WTC11 (cell line): Measurements from ENCODE around the gene SLC35B4. TPM values are rescaled to one million over a fixed set of nuclear protein-coding genes. Genes with fewer than 3 reads are reported as not detected.

ENCODE experiments used
- ATAC-seq: fragments of 200-7000 bp; cut with Tn5 transposase; 2 replicates; pipeline ENCODE4 v1.10.0; 2021; ENCODE audit warnings: mild to moderate bottlenecking, moderate library complexity
- CTCF ChIA-PET: fragments of 300-600 bp; sonication (Branson Sonifier 250); formaldehyde crosslinking; loops from one replicate; lab custom pipeline; 2021; ENCODE audit warnings: antibody characterized with exemption; lab: Charles Lee
- POLR2A ChIA-PET: fragments of 350-600 bp; sonication (Branson Sonifier 250); formaldehyde crosslinking; loops from one replicate; lab custom pipeline; 2021; ENCODE audit warnings: antibody characterized with exemption; lab: Charles Lee
- DNase-seq: peaks from one replicate; pipeline ENCODE4 v3.0.0; 2021; ENCODE audit warnings: low spot score
- H3K27ac Mint-ChIP-seq: 2 replicates; pipeline ENCODE4 v1.8.0; 2021; ENCODE audit warnings: mixed read lengths
- H3K27me3 Mint-ChIP-seq: 2 replicates; pipeline ENCODE4 v1.8.0; 2021; ENCODE audit warnings: low read depth, mild to moderate bottlenecking, moderate library complexity, mixed read lengths
- H3K36me3 Mint-ChIP-seq: 2 replicates; pipeline ENCODE4 v1.8.0; 2021; ENCODE audit warnings: mixed read lengths
- H3K4me1 Mint-ChIP-seq: 2 replicates; pipeline ENCODE4 v1.8.0; 2022; ENCODE audit warnings: mixed read lengths
- H3K4me3 Mint-ChIP-seq: 2 replicates; pipeline ENCODE4 v1.8.0; 2021; ENCODE audit warnings: mild to moderate bottlenecking, moderate library complexity, mixed read lengths
- H3K9me3 Mint-ChIP-seq: 2 replicates; pipeline ENCODE4 v1.8.0; 2021; ENCODE audit warnings: mixed read lengths
- CREB1 ChIP-seq: sonication (generic); formaldehyde crosslinking; IDR thresholded peaks from 2 replicates; pipeline ENCODE4 v1.8.0; 2023; ENCODE audit warnings: mild to moderate bottlenecking, missing genetic modification reagents
- CTCF ChIP-seq: fragments of 200-600 bp; IDR thresholded peaks from 2 replicates; pipeline ENCODE4 v1.8.0; 2022; ENCODE audit warnings: antibody characterized with exemption
- ESRRA ChIP-seq: sonication (generic); formaldehyde crosslinking; IDR thresholded peaks from 2 replicates; pipeline ENCODE4 v1.8.1; 2022; ENCODE audit warnings: mild to moderate bottlenecking, missing genetic modification reagents, borderline replicate concordance
- ETV6 ChIP-seq: sonication (generic); formaldehyde crosslinking; IDR thresholded peaks from 2 replicates; pipeline ENCODE4 v1.8.1; 2022; ENCODE audit warnings: mild to moderate bottlenecking, missing genetic modification reagents
- IRF1 ChIP-seq: sonication (generic); formaldehyde crosslinking; IDR thresholded peaks from 2 replicates; pipeline ENCODE4 v1.8.0; 2023; ENCODE audit warnings: missing genetic modification reagents
- JUN ChIP-seq: sonication (generic); formaldehyde crosslinking; IDR thresholded peaks from 2 replicates; pipeline ENCODE4 v1.8.0; 2023; ENCODE audit warnings: mild to moderate bottlenecking, missing genetic modification reagents
- NR3C1 ChIP-seq: sonication (generic); formaldehyde crosslinking; conservative IDR thresholded peaks from 2 replicates; pipeline ENCODE4 v1.8.1; 2023; ENCODE audit warnings: low read depth, mild to moderate bottlenecking, missing genetic modification reagents
- PRDM15 ChIP-seq: sonication (generic); formaldehyde crosslinking; IDR thresholded peaks from 2 replicates; pipeline ENCODE4 v1.8.0; 2022; ENCODE audit warnings: missing genetic modification reagents
- SMAD4 ChIP-seq: sonication (generic); formaldehyde crosslinking; IDR thresholded peaks from 2 replicates; pipeline ENCODE4 v1.8.0; 2022; ENCODE audit warnings: mild to moderate bottlenecking, missing genetic modification reagents
- ZNF219 ChIP-seq: sonication (generic); formaldehyde crosslinking; IDR thresholded peaks from 2 replicates; pipeline ENCODE4 v1.8.0; 2023; ENCODE audit warnings: missing genetic modification reagents, mild to moderate bottlenecking, borderline replicate concordance
- ZNF317 ChIP-seq: sonication (generic); formaldehyde crosslinking; IDR thresholded peaks from 2 replicates; pipeline ENCODE4 v1.8.1; 2023; ENCODE audit warnings: low read depth, mild to moderate bottlenecking, moderate library complexity, missing genetic modification reagents, borderline replicate concordance
- ZNF512 ChIP-seq: sonication (generic); formaldehyde crosslinking; IDR thresholded peaks from 2 replicates; pipeline ENCODE4 v1.8.1; 2022; ENCODE audit warnings: missing genetic modification reagents, borderline replicate concordance
- total RNA-seq: library from RNA; stranded (reverse); gene quantifications from 3 replicates; pipeline ENCODE4 v1.2.3, GENCODE V29; 2021
- TF ChIP-seq, protein P1 (sequence below): sonication (generic); formaldehyde crosslinking; IDR thresholded peaks from 2 replicates; pipeline ENCODE4 v1.8.0; 2022; ENCODE audit warnings: mild to moderate bottlenecking, missing genetic modification reagents
- TF ChIP-seq, protein P2 (sequence below): sonication (generic); formaldehyde crosslinking; IDR thresholded peaks from 2 replicates; pipeline ENCODE4 v1.8.1; 2023; ENCODE audit warnings: mild to moderate bottlenecking, missing genetic modification reagents, moderate library complexity
- TF ChIP-seq, protein P3 (sequence below): fragments of 250-450 bp; sonication (Bioruptor Pico); IDR thresholded peaks from 2 replicates; pipeline ENCODE4 v1.9.0; 2021; ENCODE audit warnings: moderate library complexity, mild to moderate bottlenecking, inconsistent platforms, borderline replicate concordance
- TF ChIP-seq, protein P4 (sequence below): sonication (generic); formaldehyde crosslinking; IDR thresholded peaks from 2 replicates; pipeline ENCODE4 v1.8.1; 2023; ENCODE audit warnings: mild to moderate bottlenecking, missing genetic modification reagents

Gene SLC35B4
- total RNA-seq, 1 experiment from 2014 or later, result 32.6 TPM

GRCh38 chr7:134254311-134254710 lies 62.4 kb downstream of the SLC35B4 start:
- ChIA-PET POLR2A (no interaction called here), CTCF (interaction anchor here (0.7 to 1.4 kb wide), 3 partner anchors 21 to 113 kb away, joined by 3 to 6 read pairs (median 4); no protein-coding TSS in a partner anchor)
- peaks cover 4% of the 10 kb centered on the region for H3K9me3 Mint-ChIP-seq
- H3K36me3 Mint-ChIP-seq, result no peaks in the 10 kb centered on the region; the same call in 1 of the 2 replicates
- ATAC-seq, result peak; percentile 65
- no peaks in the 10 kb centered on the region for H3K4me1 Mint-ChIP-seq
- no peak for DNase-seq
- no peak overlapping the region for H3K4me3 Mint-ChIP-seq
- TF ChIP-seq, protein P1, sequence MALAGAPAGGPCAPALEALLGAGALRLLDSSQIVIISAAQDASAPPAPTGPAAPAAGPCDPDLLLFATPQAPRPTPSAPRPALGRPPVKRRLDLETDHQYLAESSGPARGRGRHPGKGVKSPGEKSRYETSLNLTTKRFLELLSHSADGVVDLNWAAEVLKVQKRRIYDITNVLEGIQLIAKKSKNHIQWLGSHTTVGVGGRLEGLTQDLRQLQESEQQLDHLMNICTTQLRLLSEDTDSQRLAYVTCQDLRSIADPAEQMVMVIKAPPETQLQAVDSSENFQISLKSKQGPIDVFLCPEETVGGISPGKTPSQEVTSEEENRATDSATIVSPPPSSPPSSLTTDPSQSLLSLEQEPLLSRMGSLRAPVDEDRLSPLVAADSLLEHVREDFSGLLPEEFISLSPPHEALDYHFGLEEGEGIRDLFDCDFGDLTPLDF (CRISPR knock-in tag), result no peak
- TF ChIP-seq, protein P2, sequence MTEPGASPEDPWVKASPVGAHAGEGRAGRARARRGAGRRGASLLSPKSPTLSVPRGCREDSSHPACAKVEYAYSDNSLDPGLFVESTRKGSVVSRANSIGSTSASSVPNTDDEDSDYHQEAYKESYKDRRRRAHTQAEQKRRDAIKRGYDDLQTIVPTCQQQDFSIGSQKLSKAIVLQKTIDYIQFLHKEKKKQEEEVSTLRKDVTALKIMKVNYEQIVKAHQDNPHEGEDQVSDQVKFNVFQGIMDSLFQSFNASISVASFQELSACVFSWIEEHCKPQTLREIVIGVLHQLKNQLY, result no peak
- TF ChIP-seq NR3C1 (CRISPR knock-in tag), result no peak
- no peak for TF ChIP-seq IRF1 (CRISPR knock-in tag)
- no peak for TF ChIP-seq JUN
- TF ChIP-seq ETV6 (CRISPR knock-in tag), result no peak
- no peak for TF ChIP-seq CREB1 (CRISPR knock-in tag)
- no peak for TF ChIP-seq ZNF512 (CRISPR knock-in tag)
- no peak for TF ChIP-seq ZNF219
- TF ChIP-seq, protein P3, sequence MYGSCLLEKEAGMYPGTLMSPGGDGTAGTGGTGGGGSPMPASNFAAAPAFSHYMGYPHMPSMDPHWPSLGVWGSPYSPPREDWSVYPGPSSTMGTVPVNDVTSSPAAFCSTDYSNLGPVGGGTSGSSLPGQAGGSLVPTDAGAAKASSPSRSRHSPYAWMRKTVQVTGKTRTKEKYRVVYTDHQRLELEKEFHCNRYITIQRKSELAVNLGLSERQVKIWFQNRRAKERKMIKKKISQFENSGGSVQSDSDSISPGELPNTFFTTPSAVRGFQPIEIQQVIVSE (CRISPR knock-in tag), result no peak
- TF ChIP-seq PRDM15 (CRISPR knock-in tag), result no peak
- TF ChIP-seq SMAD4 (CRISPR knock-in tag), result no peak
- no peak for TF ChIP-seq ZNF317 (CRISPR knock-in tag)
- H3K27ac Mint-ChIP-seq, result no peak overlapping the region
- no peaks in the 10 kb centered on the region for H3K27me3 Mint-ChIP-seq

- no peaks in the 10 kb centered on the region for H3K36me3 Mint-ChIP-seq
- H3K9me3 Mint-ChIP-seq, result peaks cover 9% of the 10 kb centered on the region
- peaks cover 3% of the 10 kb centered on the region; the same call in 1 of the 2 replicates for H3K4me1 Mint-ChIP-seq
- no peak overlapping the region for H3K27ac Mint-ChIP-seq
- DNase-seq (no peak), ATAC-seq (no peak)
- H3K27me3 Mint-ChIP-seq, result peaks cover 1% of the 10 kb centered on the region
- ChIA-PET POLR2A (no interaction called here), CTCF (no interaction called here)
- H3K4me3 Mint-ChIP-seq, result no peak overlapping the region
- TF ChIP-seq, protein P4, sequence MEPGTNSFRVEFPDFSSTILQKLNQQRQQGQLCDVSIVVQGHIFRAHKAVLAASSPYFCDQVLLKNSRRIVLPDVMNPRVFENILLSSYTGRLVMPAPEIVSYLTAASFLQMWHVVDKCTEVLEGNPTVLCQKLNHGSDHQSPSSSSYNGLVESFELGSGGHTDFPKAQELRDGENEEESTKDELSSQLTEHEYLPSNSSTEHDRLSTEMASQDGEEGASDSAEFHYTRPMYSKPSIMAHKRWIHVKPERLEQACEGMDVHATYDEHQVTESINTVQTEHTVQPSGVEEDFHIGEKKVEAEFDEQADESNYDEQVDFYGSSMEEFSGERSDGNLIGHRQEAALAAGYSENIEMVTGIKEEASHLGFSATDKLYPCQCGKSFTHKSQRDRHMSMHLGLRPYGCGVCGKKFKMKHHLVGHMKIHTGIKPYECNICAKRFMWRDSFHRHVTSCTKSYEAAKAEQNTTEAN (CRISPR knock-in tag), result no peak
- no peak for TF ChIP-seq ZNF512 (CRISPR knock-in tag)
- no peak for TF ChIP-seq ESRRA (CRISPR knock-in tag)
- no peak for TF ChIP-seq CTCF
- TF ChIP-seq CREB1 (CRISPR knock-in tag), result no peak
- no peak for TF ChIP-seq PRDM15 (CRISPR knock-in tag)
These were observed 68.5 kb downstream of the SLC35B4 start for GRCh38 chr7:134248196-134248595.
